Esophagus muscularis mucosa (tissue), 4 donors: Measurements from ENCODE around the gene PCF11.

ENCODE experiments used
- CTCF ChIP-seq, 3 experiments: fragments of 200-600 bp in 2 of 3; fragments of 450-650 bp in 1 of 3; sonication (generic) in 2 of 3; IDR thresholded peaks; one replicate each; pipeline ENCODE4 v1.5.1; 2017 to 2019; ENCODE audit warnings: antibody characterized with exemption in 3 of 3, mild to moderate bottlenecking in 2 of 3, moderate library complexity in 1 of 3
- EP300 ChIP-seq: sonication (generic); formaldehyde crosslinking; IDR thresholded peaks from one replicate; pipeline ENCODE4 v1.6.1; 2017; ENCODE audit warnings: antibody characterized with exemption
- POLR2A ChIP-seq: fragments of 450-650 bp; IDR thresholded peaks from one replicate; pipeline ENCODE4 v1.6.1; 2017; ENCODE audit warnings: antibody characterized with exemption, moderate library complexity, mild to moderate bottlenecking, low read depth

DNA sequence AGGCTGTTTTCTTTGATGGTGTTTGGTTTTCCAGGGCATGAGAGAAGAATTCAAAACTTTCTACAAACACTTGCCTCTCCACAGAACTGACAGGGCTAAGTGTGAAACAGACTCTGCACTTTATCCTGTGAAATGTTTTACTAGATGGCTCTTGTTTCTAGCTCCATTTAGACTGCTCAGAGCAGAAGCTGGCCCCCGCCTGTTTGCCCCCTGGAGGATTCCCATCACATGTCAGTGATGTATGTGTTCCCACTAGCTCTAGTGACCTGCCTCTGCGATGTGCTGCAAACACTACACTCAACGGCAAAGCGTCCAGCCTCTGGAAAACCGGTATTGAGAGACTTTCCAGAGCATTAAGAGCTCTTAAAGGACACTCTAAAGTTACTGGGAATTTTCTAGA is 41.4 kb upstream of the PCF11 start:
- TF ChIP-seq CTCF (IDR thresholded peaks at IDR 0.05) = no peak
- TF ChIP-seq POLR2A = no peak
- TF ChIP-seq EP300 = no peak
